Endometrial microvascular endothelial cells (primary cell): ENCODE data around the gene FAAP20. TPM values are rescaled to one million over a fixed set of nuclear protein-coding genes. Genes with fewer than 3 reads are reported as not detected.

ENCODE experiments used
- in situ Hi-C: cut with HindIII; loops from 2 replicates; pipeline ENCODE4 v1.10.0; 2017; ENCODE audit warnings: low sequenced_read_pairs, low pct_unique_long_range_greater_than_20kb; ENCODE audit errors: inconsistent ontology term
- total RNA-seq: library from RNA; depleted of rRNA; stranded (reverse); fragments of >200 nt; gene quantifications from one replicate; pipeline ENCODE4 v1.2.3, GENCODE V29; 2015; ENCODE audit errors: inconsistent ontology term

FAAP20 gene
- total RNA-seq, 1 donor from 2014 or later, result 34.9 TPM

DNA sequence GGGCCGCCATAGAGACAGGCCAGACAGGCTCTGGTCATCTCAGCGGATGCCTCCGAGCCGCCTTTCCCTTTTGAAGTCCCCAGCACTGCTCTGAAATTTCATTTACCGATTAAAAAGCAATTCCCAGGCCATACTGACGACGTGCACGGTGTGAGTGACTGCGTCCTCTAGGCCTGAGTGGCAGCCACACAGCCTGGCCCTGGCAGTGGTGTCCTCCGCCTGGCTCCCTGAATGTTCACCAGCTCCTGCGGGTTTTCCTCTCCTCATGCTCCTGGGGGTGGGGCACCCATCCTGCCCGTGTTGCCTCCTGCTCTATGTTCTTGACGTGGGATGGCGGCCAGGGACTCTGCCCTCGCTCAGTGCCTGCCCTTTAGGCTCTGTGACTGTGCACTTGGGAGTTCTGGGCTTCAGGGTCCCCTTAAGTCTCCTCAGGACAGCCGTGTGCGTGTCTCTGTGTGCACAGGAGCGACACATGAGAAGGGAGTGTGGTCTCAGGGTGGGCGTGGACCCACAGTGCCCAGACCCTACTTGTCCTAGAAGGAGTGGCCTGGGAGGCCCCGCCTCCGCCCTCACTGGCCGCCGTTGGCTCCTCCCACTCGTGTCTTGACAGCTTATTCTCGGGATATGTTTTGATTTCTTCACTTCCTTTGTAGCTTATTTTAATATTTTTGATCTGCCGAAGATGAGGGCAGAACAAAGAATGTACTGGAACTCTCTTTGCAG, 37.1 kb upstream of the FAAP20 start:
- in situ Hi-C loops, result no loop called here

DNA sequence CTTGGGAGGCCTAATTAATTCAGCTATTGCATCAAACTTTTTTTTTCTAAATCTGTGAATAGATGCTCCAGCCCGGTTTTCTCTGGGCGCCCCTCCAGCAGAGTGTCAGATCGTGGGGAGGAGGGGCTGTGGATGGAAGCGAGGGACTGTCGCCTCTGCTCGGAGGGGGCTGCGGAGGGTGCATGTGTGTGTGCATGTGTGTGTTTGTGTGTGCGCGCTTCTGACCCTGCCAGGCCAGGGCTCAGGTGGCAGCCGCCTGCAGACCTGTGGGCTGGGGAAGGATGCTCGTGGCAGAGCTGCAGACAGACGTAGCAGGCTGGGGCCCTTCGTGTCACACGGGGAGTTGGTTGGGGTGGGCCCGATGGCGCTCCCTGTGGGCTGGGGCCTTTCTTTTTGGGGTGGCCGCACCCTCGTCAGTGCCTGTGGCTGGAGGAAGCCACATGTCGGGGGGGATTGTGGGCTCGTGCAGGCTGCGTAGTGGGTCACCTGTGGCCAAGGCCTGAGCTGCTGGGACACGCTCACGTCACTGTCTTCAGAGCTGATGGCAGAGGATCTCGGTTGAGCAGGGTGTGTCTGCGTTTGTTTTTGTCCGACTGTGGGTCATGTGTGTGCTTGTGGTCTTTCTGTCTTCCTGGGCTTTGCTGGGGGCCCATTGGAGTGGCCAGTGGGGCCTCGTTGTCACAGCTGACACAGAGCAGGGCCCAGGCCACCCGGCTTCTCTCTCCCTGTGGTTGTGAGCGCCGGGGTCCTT, 36.4 kb upstream of the FAAP20 start:
- in situ Hi-C loops, result no loop called here

DNA sequence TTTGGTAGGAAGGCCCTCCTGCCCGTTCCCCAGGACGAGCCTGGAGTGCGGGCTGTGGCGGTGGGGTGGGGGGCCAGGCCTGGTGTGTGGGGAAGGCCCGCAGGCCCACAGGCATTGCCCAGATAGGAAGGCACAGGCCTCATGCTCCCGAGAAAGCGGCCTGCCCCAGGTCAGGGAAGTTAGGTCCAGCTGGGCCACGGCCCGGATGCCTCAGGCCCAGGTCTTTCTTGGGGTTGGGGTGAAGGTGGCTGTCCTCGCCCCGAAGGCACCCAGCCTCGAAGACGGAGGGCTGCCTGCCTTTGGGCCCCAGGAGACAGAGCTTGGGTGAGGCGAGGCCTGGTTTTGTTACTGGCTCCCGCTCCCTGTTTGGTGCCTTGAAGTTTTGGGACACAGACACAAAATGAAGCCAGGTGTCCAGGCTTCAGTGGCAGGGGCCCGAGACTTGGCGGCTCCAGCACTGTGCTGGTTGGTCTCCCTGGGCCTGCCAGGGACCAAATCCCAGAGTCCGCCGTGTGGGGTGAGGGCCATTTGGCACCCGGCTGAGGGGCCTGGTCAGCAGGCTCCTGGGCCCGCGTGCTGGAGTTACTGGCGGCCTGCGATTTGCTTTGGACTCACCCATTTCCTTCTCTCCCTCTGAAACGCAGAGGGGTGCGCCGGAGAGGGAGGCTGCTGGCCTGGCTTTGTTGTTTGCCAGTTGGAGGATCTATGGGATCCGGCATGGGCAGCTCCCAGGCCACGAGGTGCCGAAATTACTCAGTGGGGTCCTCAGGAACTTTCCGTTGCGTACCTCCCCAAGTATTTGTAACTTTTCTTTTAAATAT, 35.5 kb upstream of the FAAP20 start:
- in situ Hi-C loops, result no loop called here

DNA sequence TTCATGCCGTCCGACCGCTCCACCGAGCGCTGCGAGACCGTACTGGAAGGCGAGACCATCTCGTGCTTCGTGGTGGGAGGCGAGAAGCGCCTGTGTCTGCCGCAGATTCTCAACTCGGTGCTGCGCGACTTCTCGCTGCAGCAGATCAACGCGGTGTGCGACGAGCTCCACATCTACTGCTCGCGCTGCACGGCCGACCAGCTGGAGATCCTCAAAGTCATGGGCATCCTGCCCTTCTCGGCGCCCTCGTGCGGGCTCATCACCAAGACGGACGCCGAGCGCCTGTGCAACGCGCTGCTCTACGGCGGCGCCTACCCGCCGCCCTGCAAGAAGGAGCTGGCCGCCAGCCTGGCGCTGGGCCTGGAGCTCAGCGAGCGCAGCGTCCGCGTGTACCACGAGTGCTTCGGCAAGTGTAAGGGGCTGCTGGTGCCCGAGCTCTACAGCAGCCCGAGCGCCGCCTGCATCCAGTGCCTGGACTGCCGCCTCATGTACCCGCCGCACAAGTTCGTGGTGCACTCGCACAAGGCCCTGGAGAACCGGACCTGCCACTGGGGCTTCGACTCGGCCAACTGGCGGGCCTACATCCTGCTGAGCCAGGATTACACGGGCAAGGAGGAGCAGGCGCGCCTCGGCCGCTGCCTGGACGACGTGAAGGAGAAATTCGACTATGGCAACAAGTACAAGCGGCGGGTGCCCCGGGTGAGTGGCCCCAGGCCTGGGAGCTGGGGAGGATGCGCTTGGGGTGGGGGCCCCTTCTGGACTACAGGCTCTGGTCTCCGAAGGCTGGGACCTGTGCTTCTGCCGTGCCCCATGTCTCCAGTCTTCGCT, 34.7 kb upstream of the FAAP20 start:
- in situ Hi-C loops, result no loop called here

DNA sequence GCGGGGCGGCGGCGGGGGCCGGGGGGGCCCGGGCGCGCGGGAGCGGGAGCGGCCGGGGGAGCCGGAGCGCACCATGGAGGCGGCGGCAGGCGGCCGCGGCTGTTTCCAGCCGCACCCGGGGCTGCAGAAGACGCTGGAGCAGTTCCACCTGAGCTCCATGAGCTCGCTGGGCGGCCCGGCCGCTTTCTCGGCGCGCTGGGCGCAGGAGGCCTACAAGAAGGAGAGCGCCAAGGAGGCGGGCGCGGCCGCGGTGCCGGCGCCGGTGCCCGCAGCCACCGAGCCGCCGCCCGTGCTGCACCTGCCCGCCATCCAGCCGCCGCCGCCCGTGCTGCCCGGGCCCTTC, 34.1 kb upstream of the FAAP20 start:
- in situ Hi-C loops, result no loop called here

DNA sequence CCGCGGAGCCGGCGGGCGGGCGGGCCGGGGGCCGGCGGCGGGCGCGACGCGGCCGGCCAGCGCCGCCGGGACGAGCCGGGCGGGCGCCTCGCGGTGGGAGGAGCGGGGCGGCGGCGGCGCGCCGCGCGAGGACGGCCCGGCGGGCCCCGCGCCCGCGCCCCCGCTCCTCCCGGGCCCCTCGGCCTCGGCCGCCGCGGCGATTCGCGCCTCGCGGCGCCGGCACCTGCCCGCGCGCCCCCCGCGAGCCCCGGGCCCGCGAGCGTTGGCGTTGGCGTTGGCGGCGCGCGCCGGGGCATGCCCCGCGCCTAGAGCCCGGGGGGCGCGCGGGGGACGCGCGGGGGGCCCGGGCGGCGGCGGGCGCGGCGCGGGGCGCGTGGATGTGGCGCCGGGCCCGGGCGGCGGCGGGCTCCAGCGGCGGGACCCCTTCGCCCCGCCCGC, 33.6 kb upstream of the FAAP20 start, which contains the start of gene SKI:
SKI (plus strand) TSS at position 163 of the 438 bp plus-strand sequence. CDS start 448 bp downstream, outside the sequence.
- in situ Hi-C loops, result no loop called here

DNA sequence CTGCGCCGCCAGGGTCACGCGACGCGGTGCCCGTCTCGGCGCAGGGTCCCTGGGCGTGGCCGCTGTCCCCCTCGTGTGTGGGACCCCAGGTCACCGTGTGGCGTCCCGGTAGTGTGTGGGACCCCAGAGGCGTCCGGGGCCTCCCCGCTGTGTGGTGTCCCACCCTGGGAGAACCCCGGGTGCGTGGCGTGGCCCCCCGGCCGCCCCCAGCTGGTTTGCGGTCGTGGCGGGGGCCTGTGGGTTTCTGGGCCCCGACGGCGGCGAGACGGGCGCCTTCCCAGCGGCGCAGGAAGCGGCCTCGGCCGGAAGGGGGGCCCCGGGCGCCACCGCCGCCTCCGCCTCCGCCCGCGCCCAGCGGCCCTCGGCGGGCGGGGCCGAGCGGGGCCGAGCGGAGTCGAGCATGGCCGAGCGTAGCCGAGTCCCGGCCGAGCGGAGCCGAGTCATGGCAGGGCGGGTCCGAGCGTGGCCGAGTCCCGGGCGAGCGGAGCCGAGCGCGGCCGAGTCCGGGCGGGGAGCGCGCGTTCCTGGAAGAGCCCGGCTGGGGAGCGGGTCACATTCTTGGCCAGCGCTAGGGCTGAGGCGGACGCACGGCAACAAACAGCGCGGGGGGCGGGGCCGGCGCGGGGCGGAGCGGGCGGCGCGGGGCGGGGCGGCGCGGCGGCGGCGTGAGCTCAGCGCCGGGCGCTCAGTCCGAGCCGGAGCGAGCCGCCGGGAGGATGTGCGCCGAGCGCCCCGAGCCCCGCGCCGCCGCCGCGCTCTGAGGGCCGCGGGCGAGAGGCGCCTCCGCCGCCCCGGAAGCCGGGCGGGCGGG, 33.0 kb upstream of the FAAP20 start:
- in situ Hi-C loops, result no loop called here

DNA sequence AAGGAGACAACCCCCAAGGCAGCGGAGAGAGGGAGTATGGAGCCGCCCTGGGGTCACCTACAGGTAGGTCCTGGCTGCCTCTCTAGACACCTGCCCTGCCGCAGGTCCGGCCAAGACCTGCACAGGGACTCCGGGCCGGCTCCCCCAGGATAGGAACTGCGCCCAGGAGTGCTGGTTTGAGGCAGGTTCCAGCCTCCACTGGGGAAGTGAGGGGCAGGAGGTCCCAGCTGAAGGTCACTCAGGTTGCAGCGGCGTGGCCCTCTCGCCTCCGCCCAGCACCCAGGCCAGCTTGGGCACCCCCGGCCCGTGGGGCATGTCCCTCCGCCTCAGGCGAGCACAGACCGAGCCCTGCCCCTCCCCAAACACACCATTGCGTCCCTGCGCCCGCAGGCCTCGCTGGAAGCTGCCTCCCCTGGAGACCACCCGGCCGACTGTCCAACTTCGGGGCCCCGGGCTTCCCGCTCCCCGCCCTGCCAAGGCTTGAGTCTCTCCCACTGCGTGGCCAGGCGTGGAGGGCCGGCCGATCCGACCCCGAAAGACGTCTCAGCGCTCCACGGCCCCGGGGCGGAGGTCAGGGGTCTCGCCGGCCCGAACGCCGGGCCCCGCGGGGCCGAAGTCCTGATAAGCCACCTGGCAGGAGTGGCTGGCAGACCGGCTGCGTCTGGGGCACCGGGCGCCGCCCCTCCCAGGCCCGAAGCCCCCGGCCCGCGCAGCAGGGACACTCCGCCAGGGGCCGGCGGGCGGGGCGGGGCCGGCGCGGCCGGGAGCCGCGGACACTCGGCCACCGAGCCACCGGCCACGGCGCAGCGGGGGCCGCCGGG, 32.2 kb upstream of the FAAP20 start:
- in situ Hi-C loops, result no loop called here

DNA sequence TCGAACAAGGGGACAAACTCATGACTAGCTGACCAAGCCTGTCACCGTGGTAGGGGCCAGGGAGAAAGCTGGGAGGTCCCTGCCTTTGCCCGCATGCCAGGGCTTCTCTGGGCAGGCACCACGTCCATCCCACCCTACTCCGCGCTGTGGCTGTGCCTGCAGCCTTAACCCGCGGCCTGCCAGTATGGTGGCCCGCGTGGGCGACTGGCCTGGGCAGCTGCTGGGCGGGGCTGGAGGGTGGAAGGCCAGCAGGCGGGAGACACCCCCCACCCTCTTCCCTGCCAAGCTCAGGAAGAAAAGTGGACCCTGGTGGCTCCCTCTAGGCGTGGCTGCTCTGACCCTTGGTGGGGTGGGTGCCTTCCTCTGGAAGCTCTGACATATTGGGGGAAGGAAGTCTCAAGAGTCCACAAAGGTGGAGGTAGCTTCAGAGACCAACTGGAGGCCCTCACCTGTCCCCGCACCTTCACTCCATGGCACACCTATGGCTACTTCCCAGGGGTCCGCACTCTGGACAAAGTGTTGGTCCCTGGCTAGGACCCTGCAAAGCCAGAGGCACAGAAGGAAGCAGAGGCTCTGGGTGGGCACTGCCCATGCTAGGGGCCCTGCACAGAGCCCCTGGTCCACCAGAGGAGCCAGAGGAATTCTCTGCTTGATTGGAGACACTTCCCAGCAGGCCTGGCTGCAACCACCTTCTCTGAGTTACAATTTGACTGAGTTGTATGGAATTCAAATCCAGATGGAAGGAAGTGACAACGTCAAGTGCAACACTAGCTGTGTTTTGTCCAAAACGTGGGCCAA, 30.3 kb upstream of the FAAP20 start:
- in situ Hi-C loops, result no loop called here

DNA sequence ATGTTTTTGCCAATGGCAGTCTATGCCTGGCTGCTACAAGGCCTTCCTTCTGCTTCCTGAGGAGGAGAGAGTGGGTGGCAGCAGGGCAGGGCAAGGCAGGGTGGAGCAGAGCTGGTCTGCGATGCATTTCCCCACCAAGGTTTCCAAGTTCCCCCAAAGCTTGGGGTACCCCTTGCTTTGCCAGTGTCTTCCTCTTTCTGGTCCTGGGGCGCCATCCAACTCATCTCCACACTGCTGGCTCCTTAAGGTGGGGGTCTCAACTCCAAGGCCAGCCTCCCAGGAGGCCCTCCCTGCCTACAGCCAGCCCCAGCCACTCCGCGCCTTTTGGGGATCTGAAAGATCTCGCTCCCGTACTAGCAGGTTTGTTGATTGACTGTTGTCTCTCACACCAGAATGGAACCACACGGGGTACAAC, 29.6 kb upstream of the FAAP20 start:
- in situ Hi-C loops, result no loop called here

DNA sequence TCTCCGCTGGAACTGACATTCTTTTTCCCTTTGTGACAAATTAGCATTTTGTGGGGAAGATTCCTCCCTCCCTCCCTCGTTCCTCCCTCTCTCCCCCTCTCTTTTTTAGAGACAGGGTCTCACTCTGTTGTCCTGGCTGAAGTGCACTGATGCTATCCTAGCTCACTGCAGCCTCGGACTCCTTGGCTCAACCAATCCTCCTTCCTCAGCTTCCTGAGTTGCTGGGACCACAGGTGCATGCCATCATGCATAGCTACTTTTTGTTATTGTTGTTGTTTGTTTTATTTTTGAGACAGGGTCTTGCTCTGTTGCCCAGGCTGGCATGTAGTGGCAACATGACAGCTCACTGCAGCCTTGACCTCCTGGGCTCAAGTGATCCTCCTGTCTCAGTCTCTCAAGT, 26.7 kb upstream of the FAAP20 start:
- in situ Hi-C loops, result no loop called here

DNA sequence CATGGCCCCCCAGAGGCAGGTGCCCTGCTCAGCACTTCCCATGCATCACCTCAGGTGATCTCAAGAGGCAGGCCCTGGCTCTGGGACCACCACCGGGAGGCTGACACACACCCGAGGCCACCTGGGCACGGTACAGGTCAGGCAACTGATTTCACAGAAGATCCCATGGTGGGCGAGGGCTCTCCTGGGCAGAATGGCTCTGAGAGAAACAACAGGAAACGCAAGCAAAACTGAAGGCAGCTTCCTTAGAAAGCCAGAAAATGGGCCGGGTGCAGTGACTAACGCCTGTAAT, 22.1 kb upstream of the FAAP20 start:
- in situ Hi-C loops, result loop anchor here (10.0 kb wide), 1 partner anchor 58 kb away; no protein-coding TSS in a partner anchor

DNA sequence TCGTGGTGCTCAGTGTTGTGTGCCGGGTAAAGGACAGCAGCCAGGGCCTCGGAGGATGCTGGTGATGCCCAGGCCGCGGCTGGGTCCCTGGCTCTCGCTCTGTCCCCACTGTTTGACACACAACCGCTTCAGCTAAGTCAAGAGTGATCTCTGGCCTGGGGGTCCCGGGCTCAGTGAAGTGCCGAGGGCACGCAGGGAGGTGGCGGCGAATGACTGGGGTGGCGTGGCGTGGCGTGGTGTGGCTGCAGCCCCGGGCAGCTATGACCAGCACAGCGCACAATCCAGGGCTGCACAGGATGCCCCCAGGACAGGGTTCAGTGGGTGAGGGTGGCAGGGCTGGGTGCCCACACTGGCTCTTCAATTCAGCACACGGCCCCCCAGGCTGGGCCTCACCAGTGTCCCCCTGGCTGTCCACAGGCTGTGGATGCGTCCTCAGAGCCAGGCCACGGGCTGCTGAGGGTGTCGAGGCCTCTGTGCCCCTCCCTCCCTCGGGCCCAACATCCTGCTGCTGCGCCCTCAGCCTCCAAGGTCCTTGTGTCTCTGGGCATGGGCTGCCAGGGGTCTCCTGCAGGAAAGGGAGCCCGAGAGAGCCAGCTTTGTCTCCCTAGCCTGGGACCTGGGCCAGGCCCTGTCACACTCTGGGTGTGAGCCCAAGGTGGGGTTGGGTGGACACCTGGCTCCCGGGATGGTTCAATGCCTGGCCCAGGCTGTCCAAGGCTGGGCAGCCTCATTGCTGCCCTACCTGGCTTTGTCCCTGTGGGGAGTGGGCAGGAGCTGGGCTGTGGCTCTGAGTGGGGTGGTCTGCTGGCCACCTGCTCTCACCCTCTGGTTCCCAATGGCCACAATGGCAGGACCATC, 21.6 kb upstream of the FAAP20 start:
- in situ Hi-C loops, result loop anchor here (10.0 kb wide), 1 partner anchor 59 kb away; no protein-coding TSS in a partner anchor

DNA sequence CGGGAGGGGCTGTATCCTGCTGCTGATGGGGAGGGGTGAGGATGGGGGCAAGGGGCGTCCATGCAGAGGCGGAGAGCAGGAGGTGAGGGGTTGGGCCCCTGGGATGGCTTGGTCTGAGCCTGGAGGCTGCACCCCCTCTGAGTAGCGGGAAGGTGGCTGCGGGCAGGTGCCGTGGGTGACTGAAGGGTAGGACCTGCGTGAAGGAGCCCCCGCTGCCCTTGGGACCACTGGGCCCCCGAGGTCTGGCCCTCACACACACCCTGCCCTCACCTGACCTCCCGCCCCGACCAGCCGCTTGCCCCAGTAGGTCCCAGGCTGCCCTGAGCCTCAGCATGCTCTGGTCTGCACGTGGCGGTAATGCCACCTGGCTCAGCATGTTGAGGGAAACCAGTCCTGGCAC, 20.8 kb upstream of the FAAP20 start:
- in situ Hi-C loops, result loop anchor here (10.0 kb wide), 1 partner anchor 59 kb away; no protein-coding TSS in a partner anchor

DNA sequence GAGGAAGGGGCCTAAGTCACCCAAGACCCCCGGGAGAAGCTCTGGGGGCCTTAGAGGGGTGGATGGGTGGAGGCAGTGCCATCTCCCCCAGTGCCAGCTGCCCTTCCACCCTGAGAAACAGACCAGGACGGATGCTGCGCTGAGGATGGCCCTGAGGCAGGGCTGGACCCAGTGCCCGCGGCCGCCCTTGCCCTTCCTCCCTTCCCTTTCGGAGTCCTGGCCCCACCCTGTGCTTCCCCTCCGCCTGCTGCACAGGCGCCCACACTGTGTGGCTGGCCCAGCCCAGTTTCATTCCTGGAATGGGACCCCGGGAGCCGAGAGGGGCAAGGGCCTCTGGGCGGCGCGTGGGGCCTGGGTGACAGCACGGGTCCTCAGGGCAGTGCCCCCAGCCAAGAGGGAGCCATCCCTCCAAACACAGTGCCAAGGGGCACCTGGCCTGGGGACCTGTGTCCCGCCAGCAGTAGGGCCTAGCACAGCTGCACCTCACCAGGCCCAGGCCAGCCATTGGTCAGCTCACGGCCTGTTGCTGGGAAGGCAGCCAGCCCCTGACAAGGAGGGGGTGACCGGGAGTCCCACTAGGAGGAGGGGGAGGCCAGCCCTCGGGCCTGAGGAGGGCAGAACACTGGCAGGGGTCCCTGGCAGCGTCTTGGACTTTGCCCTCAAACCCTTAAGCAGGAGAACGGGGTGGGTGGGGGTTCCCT, 20.1 kb upstream of the FAAP20 start:
- in situ Hi-C loops, result loop anchor here (10.0 kb wide), 1 partner anchor 60 kb away; no protein-coding TSS in a partner anchor
